Transverse colon (tissue), 4 donors: ENCODE measurements around the gene TMEM163. TPM values are rescaled to one million over a fixed set of nuclear protein-coding genes. Genes with fewer than 3 reads are reported as not detected.
"Not testable (repeated sequence)": the region's sequence is repeated elsewhere in the genome, so short reads cannot be mapped to it uniquely, and the experiment has no call there.

Source experiments
- DNase-seq: peaks from one replicate; pipeline ENCODE4 v3.0.0-alpha.2; 2019
- H3K27ac ChIP-seq, 4 donors: fragments of 200-600 bp; sonication (generic); 2 replicates each; pipeline ENCODE4 v1.5.1; 2016 to 2018; ENCODE audit warnings: inconsistent platforms in 4 of 4
- H3K27me3 ChIP-seq: fragments of 200-600 bp; sonication (generic); 2 replicates; pipeline ENCODE4 v1.5.1; 2017; ENCODE audit warnings: inconsistent platforms
- H3K36me3 ChIP-seq, 4 donors: fragments of 200-600 bp; sonication (generic); 2 replicates each; pipeline ENCODE4 v1.5.1; 2017 to 2019; ENCODE audit warnings: inconsistent platforms in 4 of 4
- H3K4me1 ChIP-seq, 4 donors: fragments of 200-600 bp; sonication (generic); 2 replicates each; pipeline ENCODE4 v1.5.1; 2017 to 2020; ENCODE audit warnings: inconsistent platforms in 4 of 4
- H3K4me3 ChIP-seq, 4 donors: fragments of 200-600 bp; sonication (generic); 1 replicate in 1 of 4; 2 replicates in 3 of 4; pipeline versions ENCODE4 v1.5.1 to v1.6.1; 2017 to 2019; ENCODE audit warnings: inconsistent platforms in 4 of 4
- H3K9me3 ChIP-seq, 2 donors: fragments of 200-600 bp; sonication (generic); 2 replicates each; pipeline ENCODE4 v1.5.1; 2017 to 2019; ENCODE audit warnings: inconsistent platforms in 2 of 2
- EP300 ChIP-seq: sonication (generic); formaldehyde crosslinking; IDR thresholded peaks from one replicate; pipeline ENCODE4 v1.6.1; 2017; ENCODE audit warnings: antibody characterized with exemption, low read depth
- POLR2A ChIP-seq: fragments of 450-650 bp; IDR thresholded peaks from one replicate; pipeline ENCODE4 v1.6.1; 2016; ENCODE audit warnings: antibody characterized with exemption, mild to moderate bottlenecking, moderate library complexity
- POLR2AphosphoS5 ChIP-seq, 3 donors: sonication (generic); formaldehyde crosslinking; IDR thresholded peaks; one replicate each; pipeline ENCODE4 v1.6.1; 2016; ENCODE audit warnings: antibody characterized with exemption in 3 of 3
- WGBS, 2 donors: methylation state at CpG; one replicate each; pipeline ENCODE4 v1.1.5; 2018; ENCODE audit warnings: low coverage in 1 of 2; 5-methylcytosine and 5-hydroxymethylcytosine counted together
- in situ Hi-C, 4 donors: fragments of 200-750 bp; cut with MboI; loops; one replicate each; pipeline versions ENCODE4 v1.15.0 to v1.15.1; 2017; ENCODE audit warnings: low sequenced_read_pairs in 3 of 4, low pct_ligation_motif_present in 1 of 4, low pct_unique_long_range_greater_than_20kb in 1 of 4
- intact Hi-C: fragments of 100-400 bp; cut with DNase I; formaldehyde crosslinking; loops from one replicate; pipeline ENCODE4 v1.15.1; 2023; ENCODE audit warnings: low total_unique reads
- total RNA-seq, 4 donors: library from RNA; depleted of rRNA; stranded (reverse); fragments of >200 nt; gene quantifications; one replicate each; pipeline ENCODE4 v1.1.0, GENCODE V29; 2016
- TF ChIP-seq, protein P1 (sequence below), 5 experiments: fragments of 200-600 bp in 3 of 5; fragments of 450-650 bp in 2 of 5; sonication (generic) in 3 of 5; IDR thresholded peaks; 1 replicate in 2 of 5; 2 replicates in 3 of 5; pipeline ENCODE4 v1.5.1; 2016 to 2017; ENCODE audit warnings: antibody characterized with exemption in 5 of 5, inconsistent platforms in 3 of 5, mild to moderate bottlenecking in 2 of 5, moderate library complexity in 1 of 5

TMEM163 gene
- total RNA-seq, 4 donors from 2014 or later, result 0.48 TPM; not detected in 3

DNA sequence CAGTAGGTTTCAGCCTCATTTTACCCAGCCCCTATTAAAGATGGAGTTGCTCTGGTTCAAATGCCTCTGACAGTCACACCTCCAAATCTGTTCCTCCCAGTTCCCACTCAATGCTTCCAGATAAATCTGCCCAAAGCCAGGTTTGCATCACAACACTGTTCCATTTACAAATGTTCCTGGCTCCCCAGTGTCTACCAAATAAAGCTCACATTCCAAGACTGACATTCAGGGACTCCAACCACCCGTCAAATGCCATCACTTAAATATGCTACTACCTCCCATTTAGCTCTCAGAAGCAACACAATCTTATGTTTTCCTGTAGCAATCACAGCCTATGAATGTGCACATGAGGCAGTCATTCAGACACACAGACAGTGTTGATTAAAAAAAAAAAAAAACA is 127.3 kb downstream of the TMEM163 start:
- intact Hi-C loops, result no loop called here
- Histone ChIP-seq H3K27ac (no peak overlapping the region), H3K27me3 (no peaks in the 10 kb centered on the region), H3K4me3 (no peak overlapping the region), H3K9me3 (peaks cover 7 to 8% of the 10 kb centered on the region in 2 donors), H3K36me3 (no peaks in the 10 kb centered on the region), H3K4me1 (no peaks in the 10 kb centered on the region)
- in situ Hi-C loops, result no loop called here
- no peak for DNase-seq
- TF ChIP-seq EP300 (no peak), POLR2A (no peak), POLR2AphosphoS5 (IDR thresholded peaks at IDR 0.05) (no peak)
- TF ChIP-seq, protein P1, sequence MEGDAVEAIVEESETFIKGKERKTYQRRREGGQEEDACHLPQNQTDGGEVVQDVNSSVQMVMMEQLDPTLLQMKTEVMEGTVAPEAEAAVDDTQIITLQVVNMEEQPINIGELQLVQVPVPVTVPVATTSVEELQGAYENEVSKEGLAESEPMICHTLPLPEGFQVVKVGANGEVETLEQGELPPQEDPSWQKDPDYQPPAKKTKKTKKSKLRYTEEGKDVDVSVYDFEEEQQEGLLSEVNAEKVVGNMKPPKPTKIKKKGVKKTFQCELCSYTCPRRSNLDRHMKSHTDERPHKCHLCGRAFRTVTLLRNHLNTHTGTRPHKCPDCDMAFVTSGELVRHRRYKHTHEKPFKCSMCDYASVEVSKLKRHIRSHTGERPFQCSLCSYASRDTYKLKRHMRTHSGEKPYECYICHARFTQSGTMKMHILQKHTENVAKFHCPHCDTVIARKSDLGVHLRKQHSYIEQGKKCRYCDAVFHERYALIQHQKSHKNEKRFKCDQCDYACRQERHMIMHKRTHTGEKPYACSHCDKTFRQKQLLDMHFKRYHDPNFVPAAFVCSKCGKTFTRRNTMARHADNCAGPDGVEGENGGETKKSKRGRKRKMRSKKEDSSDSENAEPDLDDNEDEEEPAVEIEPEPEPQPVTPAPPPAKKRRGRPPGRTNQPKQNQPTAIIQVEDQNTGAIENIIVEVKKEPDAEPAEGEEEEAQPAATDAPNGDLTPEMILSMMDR (IDR thresholded peaks at IDR 0.05), result no peak
- 60 to 90% methylated on average over 1 of the region's 1 CpG for WGBS, 2 donors

DNA sequence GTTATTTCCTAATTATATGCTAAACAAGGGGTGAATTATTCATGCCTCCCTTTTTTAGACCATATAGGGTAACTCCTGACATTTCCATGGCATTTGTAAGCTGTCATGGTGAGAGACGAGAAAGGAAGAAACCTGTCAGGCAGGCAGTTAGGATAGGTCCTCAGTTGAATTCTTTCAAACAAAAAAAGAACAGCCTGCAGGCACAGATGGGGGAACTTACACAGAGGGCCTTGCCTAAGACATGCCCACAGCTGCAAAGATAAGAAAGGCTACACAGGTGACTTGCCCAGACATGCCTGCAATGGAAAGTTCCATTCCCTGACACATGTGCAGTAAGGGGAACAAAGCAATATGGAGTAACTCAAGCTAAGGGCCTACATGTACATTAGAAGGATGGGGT is 128.1 kb downstream of the TMEM163 start:
- H3K4me1 ChIP-seq, result no peaks in the 10 kb centered on the region
- 97% methylated on average over 1 of the region's 1 CpG; no CpG with 5 or more reads in 1 of the 2 donors for WGBS, 2 donors
- DNase-seq, result no peak
- H3K4me3 ChIP-seq, result no peak overlapping the region
- TF ChIP-seq, protein P1 (IDR thresholded peaks at IDR 0.05), result no peak
- TF ChIP-seq POLR2A (no peak), POLR2AphosphoS5 (IDR thresholded peaks at IDR 0.05) (no peak)
- H3K9me3 ChIP-seq, result peaks cover 7 to 8% of the 10 kb centered on the region in 2 donors
- in situ Hi-C loops (no loop called here), intact Hi-C loops (no loop called here)
- no peak overlapping the region for H3K27ac ChIP-seq
- H3K27me3 ChIP-seq, result no peaks in the 10 kb centered on the region
- H3K36me3 ChIP-seq, result no peaks in the 10 kb centered on the region

DNA sequence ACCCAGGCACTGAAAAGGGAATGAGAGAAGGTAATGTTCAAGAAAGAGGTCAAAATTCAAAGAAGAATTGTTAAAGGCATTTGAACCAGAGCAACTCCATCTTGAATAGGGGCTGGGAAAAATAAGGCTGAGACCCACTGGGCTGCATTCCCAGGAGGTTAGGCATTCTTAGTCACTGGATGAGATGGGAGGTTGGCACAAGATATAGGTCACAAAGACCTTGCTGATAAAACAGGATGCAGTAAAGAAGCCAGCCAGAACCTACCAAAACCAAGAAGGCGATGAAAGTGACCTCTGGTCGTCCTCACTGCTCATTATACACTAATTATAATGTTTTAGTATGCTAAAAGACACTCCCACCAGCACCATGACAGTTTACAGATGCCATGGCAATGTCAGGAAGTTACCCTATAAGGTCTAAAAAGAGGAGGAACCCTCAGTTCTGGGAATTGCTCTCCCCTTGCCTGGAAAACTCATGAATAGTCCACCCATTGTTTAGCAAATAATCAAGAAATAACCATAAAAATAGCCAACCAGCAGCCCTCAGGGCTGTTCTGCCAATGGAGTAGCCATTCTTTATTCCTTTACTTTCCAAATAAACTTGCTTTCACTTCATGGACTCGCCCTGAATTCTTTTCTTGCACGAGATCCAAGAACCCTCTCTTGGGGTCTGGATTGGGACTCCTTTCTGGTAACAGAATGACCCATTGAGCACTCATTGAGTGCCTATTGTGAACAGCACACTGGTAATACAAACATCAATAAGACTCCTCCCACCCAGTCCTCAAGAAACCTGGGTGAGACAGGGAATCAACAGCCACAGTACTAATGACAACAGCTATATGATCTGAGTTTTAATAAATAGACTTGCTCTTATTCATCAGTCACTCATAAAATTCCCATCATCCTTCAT is 129.4 kb downstream of the TMEM163 start:
- DNase-seq, H3K27ac ChIP-seq, H3K4me3 ChIP-seq, intact Hi-C loops, H3K27me3 ChIP-seq, H3K9me3 ChIP-seq, in situ Hi-C loops, H3K4me1 ChIP-seq, H3K36me3 ChIP-seq: not testable (repeated sequence)
- 67 to 70% methylated on average over 4 of the region's 4 CpGs for WGBS, 2 donors

DNA sequence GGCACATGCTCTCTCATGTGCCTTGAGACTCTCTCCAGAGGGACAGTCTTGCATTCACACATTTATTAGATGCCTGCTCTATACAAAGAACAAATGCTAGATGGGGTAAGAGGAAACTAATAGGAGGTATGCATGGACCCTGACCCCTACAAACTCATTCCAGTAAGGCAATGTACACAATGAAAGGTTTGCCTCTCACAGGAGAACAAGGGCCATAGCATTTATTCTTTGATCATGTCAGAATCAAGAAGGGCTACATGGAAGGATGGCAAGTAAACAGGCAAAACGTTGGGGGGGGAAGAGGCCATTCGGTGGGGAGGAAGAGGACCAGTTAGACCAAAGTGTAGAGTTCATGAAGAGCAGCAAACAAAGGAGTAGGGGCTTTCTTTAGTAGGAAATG is 130.2 kb downstream of the TMEM163 start:
- WGBS, 2 donors, result 53 to 78% methylated on average over 2 of the region's 2 CpGs
- H3K4me3 ChIP-seq, result no peak overlapping the region
- no peaks in the 10 kb centered on the region for H3K27me3 ChIP-seq
- TF ChIP-seq, protein P1 (IDR thresholded peaks at IDR 0.05), result no peak
- TF ChIP-seq EP300, result no peak
- TF ChIP-seq POLR2AphosphoS5 (IDR thresholded peaks at IDR 0.05), result no peak
- TF ChIP-seq POLR2A, result no peak
- H3K27ac ChIP-seq, result no peak overlapping the region
- no peaks in the 10 kb centered on the region for H3K4me1 ChIP-seq
- no peaks in the 10 kb centered on the region for H3K36me3 ChIP-seq
- no peak for DNase-seq
- intact Hi-C loops (no loop called here), in situ Hi-C loops (no loop called here)
- H3K9me3 ChIP-seq, result peaks cover 7 to 8% of the 10 kb centered on the region in 2 donors
